H9 (cell line): Measurements from ENCODE around the gene TRIO. TPM values are rescaled to one million over a fixed set of nuclear protein-coding genes. Genes with fewer than 3 reads are reported as not detected.

ENCODE experiments used
- DNase-seq: peaks from one replicate; pipeline ENCODE4 v3.0.0-alpha.2; 2017
- H2AFZ ChIP-seq: one replicate; pipeline ENCODE4 v1.6.1; 2013; ENCODE audit warnings: mild to moderate bottlenecking, low read length, control low read depth, moderate library complexity
- H2AK5ac ChIP-seq: 2 replicates; pipeline ENCODE4 v1.6.1; 2013; ENCODE audit warnings: low read length, control low read depth, mixed read lengths; ENCODE audit not compliant: insufficient read length
- H2BK120ac ChIP-seq: one replicate; pipeline ENCODE4 v1.6.1; 2013; ENCODE audit warnings: low read depth, mild to moderate bottlenecking, low read length, control low read depth, inconsistent platforms; ENCODE audit not compliant: poor library complexity, severe bottlenecking
- H2BK12ac ChIP-seq: 2 replicates; pipeline ENCODE4 v1.6.1; 2013; ENCODE audit warnings: low read length, control low read depth, mixed read lengths, low read depth; ENCODE audit not compliant: insufficient read length
- H2BK15ac ChIP-seq: 2 replicates; pipeline ENCODE4 v1.6.1; 2013; ENCODE audit warnings: low read depth, low read length, control low read depth
- H2BK20ac ChIP-seq: one replicate; pipeline ENCODE4 v1.6.1; 2013; ENCODE audit warnings: low read depth, mild to moderate bottlenecking, low read length, control low read depth, inconsistent platforms; ENCODE audit not compliant: poor library complexity, severe bottlenecking
- H2BK5ac ChIP-seq: 2 replicates; pipeline ENCODE4 v1.6.1; 2013; ENCODE audit warnings: low read length, control low read depth, mixed read lengths; ENCODE audit not compliant: insufficient read length
- H3K14ac ChIP-seq: 2 replicates; pipeline ENCODE4 v1.6.1; 2013; ENCODE audit warnings: low read length, control low read depth; ENCODE audit not compliant: insufficient read depth
- H3K18ac ChIP-seq: 2 replicates; pipeline ENCODE4 v1.6.1; 2013; ENCODE audit warnings: low read depth, mild to moderate bottlenecking, mixed read lengths, low read length, control low read depth; ENCODE audit not compliant: insufficient read length
- H3K23ac ChIP-seq: 2 replicates; pipeline ENCODE4 v1.6.1; 2013; ENCODE audit warnings: low read length, control low read depth, mixed read lengths, low read depth; ENCODE audit not compliant: insufficient read length
- H3K23me2 ChIP-seq: 2 replicates; pipeline ENCODE4 v1.6.1; 2013; ENCODE audit warnings: low read depth, mild to moderate bottlenecking, mixed read lengths, low read length, control low read depth; ENCODE audit not compliant: insufficient read length, poor library complexity, severe bottlenecking
- H3K27ac ChIP-seq: 2 replicates; pipeline ENCODE4 v1.5.1; 2013; ENCODE audit warnings: low read length, control low read depth, mixed read lengths, low read depth; ENCODE audit not compliant: insufficient read length
- H3K27me3 ChIP-seq: 2 replicates; pipeline ENCODE4 v1.6.1; 2013; ENCODE audit warnings: low read length, control low read depth, inconsistent platforms; ENCODE audit not compliant: insufficient read depth
- H3K4ac ChIP-seq: 2 replicates; pipeline ENCODE4 v1.6.1; 2013; ENCODE audit warnings: low read depth, mild to moderate bottlenecking, control low read depth, inconsistent platforms, low read length, moderate library complexity
- H3K4me1 ChIP-seq: 2 replicates; pipeline ENCODE4 v1.6.1; 2013; ENCODE audit warnings: low read length, control low read depth, inconsistent platforms; ENCODE audit not compliant: insufficient read depth
- H3K4me2 ChIP-seq: 2 replicates; pipeline ENCODE4 v1.6.1; 2013; ENCODE audit warnings: low read length, control low read depth, mixed read lengths; ENCODE audit not compliant: insufficient read length, insufficient read depth
- H3K56ac ChIP-seq: 2 replicates; pipeline ENCODE4 v1.6.1; 2013; ENCODE audit warnings: low read depth, mild to moderate bottlenecking, mixed read lengths, low read length, control low read depth; ENCODE audit not compliant: insufficient read length
- H3K79me1 ChIP-seq: 2 replicates; pipeline ENCODE4 v1.6.1; 2013; ENCODE audit warnings: low read depth, mild to moderate bottlenecking, moderate library complexity, low read length, control low read depth, inconsistent platforms; ENCODE audit not compliant: insufficient read depth, poor library complexity, severe bottlenecking
- H3K79me2 ChIP-seq: 2 replicates; pipeline ENCODE4 v1.6.1; 2013; ENCODE audit warnings: low read length, control low read depth, inconsistent platforms; ENCODE audit not compliant: insufficient read depth
- H3K9ac ChIP-seq: 2 replicates; pipeline ENCODE4 v1.6.1; 2013; ENCODE audit warnings: low read length, control low read depth, mixed read lengths; ENCODE audit not compliant: insufficient read length; ENCODE audit errors: extremely low read depth
- H3K9me3 ChIP-seq: one replicate; pipeline ENCODE4 v1.6.1; 2013; ENCODE audit warnings: low read depth, low read length, inconsistent platforms; ENCODE audit not compliant: control insufficient read depth
- H3T11ph ChIP-seq: one replicate; pipeline ENCODE4 v1.6.1; 2013; ENCODE audit warnings: mild to moderate bottlenecking, low read length, control low read depth, inconsistent platforms
- H4K20me1 ChIP-seq: one replicate; pipeline ENCODE4 v1.6.1; 2013; ENCODE audit not compliant: control insufficient read depth, insufficient read length, insufficient read depth
- H4K5ac ChIP-seq: 2 replicates; pipeline ENCODE4 v1.6.1; 2013; ENCODE audit warnings: low read depth, mild to moderate bottlenecking, mixed read lengths, low read length, control low read depth; ENCODE audit not compliant: insufficient read length
- H4K8ac ChIP-seq: replicated peaks from 2 replicates; pipeline ENCODE4 v1.6.1; 2013; ENCODE audit warnings: low read length, control low read depth, mixed read lengths, low read depth; ENCODE audit not compliant: insufficient read length
- H4K91ac ChIP-seq: 2 replicates; pipeline ENCODE4 v1.6.1; 2013; ENCODE audit warnings: low read depth, mild to moderate bottlenecking, moderate library complexity, mixed read lengths, low read length, control low read depth; ENCODE audit not compliant: insufficient read length
- H3K27ac Mint-ChIP-seq, 3 experiments: 2 replicates in 2 of 3; 3 replicates in 1 of 3; pipeline ENCODE4 v1.8.0; 2020 to 2021; ENCODE audit warnings: mixed read lengths in 3 of 3, mild to moderate bottlenecking in 1 of 3, moderate library complexity in 1 of 3
- H3K27me3 Mint-ChIP-seq: 2 replicates; pipeline ENCODE4 v1.8.0; 2021; ENCODE audit warnings: low read depth, mild to moderate bottlenecking, moderate library complexity, mixed read lengths
- H3K36me3 Mint-ChIP-seq, 3 experiments: 2 replicates in 2 of 3; 3 replicates in 1 of 3; pipeline ENCODE4 v1.8.0; 2020 to 2021; ENCODE audit warnings: low read depth in 3 of 3, mixed read lengths in 3 of 3; ENCODE audit not compliant: insufficient read depth in 1 of 3
- H3K4me1 Mint-ChIP-seq, 2 experiments: 2 replicates each; pipeline ENCODE4 v1.8.0; 2020; ENCODE audit warnings: mixed read lengths in 2 of 2
- H3K4me3 Mint-ChIP-seq, 2 experiments: 2 replicates in 1 of 2; 3 replicates in 1 of 2; pipeline ENCODE4 v1.8.0; 2020 to 2021; ENCODE audit warnings: mild to moderate bottlenecking in 2 of 2, mixed read lengths in 2 of 2, moderate library complexity in 1 of 2
- H3K9me3 Mint-ChIP-seq, 2 experiments: 2 replicates in 1 of 2; 3 replicates in 1 of 2; pipeline ENCODE4 v1.8.0; 2020; ENCODE audit warnings: mild to moderate bottlenecking in 2 of 2, mixed read lengths in 2 of 2, moderate library complexity in 1 of 2
- CTCF ChIP-seq: fragments of 200-600 bp; sonication (generic); conservative IDR thresholded peaks from 3 replicates; pipeline ENCODE4 v1.8.0; 2021; ENCODE audit warnings: antibody characterized with exemption, mild to moderate bottlenecking
- total RNA-seq: library from RNA; stranded (reverse); gene quantifications from 2 replicates; pipeline ENCODE4 v1.2.1, GENCODE V29; 2021

Gene TRIO
- total RNA-seq, 1 experiment from 2014 or later = 87.8 TPM

GRCh38 chr5:14128079-14128478 lies 15.1 kb upstream of the TRIO start:
- no peak overlapping the region for H2AFZ ChIP-seq
- no peak overlapping the region for H3K27ac Mint-ChIP-seq
- no peak overlapping the region for H2BK20ac ChIP-seq
- no peak overlapping the region for H3K56ac ChIP-seq
- H3K27ac ChIP-seq = no peak overlapping the region
- H3K23ac ChIP-seq = no peak overlapping the region
- peaks cover 9% of the 10 kb centered on the region for H3K27me3 Mint-ChIP-seq
- no peaks in the 10 kb centered on the region for H3K23me2 ChIP-seq
- no peaks in the 10 kb centered on the region for H3K4me1 ChIP-seq
- H3K9me3 ChIP-seq = no peaks in the 10 kb centered on the region
- H3K9ac ChIP-seq = no peak overlapping the region
- no peak for TF ChIP-seq CTCF
- DNase-seq = no peak
- H4K20me1 ChIP-seq = no peaks in the 10 kb centered on the region
- H4K5ac ChIP-seq = no peak overlapping the region
- H4K8ac ChIP-seq = no peak overlapping the region
- no peak overlapping the region for H2BK15ac ChIP-seq
- H3K79me2 ChIP-seq = no peaks in the 10 kb centered on the region
- no peak overlapping the region for H2AK5ac ChIP-seq
- H3K4me1 Mint-ChIP-seq = no peaks in the 10 kb centered on the region; a peak in 1 of 4 replicates
- no peak overlapping the region for H2BK5ac ChIP-seq
- H3K4me2 ChIP-seq = no peak overlapping the region
- H3K4me3 Mint-ChIP-seq = no peak overlapping the region
- no peak overlapping the region for H3K18ac ChIP-seq
- H3K79me1 ChIP-seq = no peaks in the 10 kb centered on the region
- no peaks in the 10 kb centered on the region for H3K36me3 Mint-ChIP-seq
- no peak overlapping the region for H3K14ac ChIP-seq
- H2BK12ac ChIP-seq = no peak overlapping the region
- H3K4ac ChIP-seq = no peak overlapping the region
- H3T11ph ChIP-seq = no peak overlapping the region
- H2BK120ac ChIP-seq = no peak overlapping the region
- no peaks in the 10 kb centered on the region for H3K9me3 Mint-ChIP-seq
- no peaks in the 10 kb centered on the region; the same call in 1 of the 2 replicates for H3K27me3 ChIP-seq
- no peak overlapping the region for H4K91ac ChIP-seq
